GM10266 (cell line): ENCODE results near the gene ASTN1.

Experiments
- DNase-seq: peaks from one replicate; pipeline ENCODE4 v3.0.0; 2012; ENCODE audit errors: extremely low spot score
- CTCF ChIP-seq: IDR thresholded peaks from 2 replicates; pipeline ENCODE4 v1.5.1; 2012; ENCODE audit warnings: mild to moderate bottlenecking, low read depth; ENCODE audit not compliant: control insufficient read depth, insufficient read depth; ENCODE audit errors: missing control alignments

ASTN1 gene

GRCh38 chr1:176869577-176869976 lies 294.9 kb downstream of the ASTN1 start:
- TF ChIP-seq CTCF = no peak
- DNase-seq = no peak

DNA sequence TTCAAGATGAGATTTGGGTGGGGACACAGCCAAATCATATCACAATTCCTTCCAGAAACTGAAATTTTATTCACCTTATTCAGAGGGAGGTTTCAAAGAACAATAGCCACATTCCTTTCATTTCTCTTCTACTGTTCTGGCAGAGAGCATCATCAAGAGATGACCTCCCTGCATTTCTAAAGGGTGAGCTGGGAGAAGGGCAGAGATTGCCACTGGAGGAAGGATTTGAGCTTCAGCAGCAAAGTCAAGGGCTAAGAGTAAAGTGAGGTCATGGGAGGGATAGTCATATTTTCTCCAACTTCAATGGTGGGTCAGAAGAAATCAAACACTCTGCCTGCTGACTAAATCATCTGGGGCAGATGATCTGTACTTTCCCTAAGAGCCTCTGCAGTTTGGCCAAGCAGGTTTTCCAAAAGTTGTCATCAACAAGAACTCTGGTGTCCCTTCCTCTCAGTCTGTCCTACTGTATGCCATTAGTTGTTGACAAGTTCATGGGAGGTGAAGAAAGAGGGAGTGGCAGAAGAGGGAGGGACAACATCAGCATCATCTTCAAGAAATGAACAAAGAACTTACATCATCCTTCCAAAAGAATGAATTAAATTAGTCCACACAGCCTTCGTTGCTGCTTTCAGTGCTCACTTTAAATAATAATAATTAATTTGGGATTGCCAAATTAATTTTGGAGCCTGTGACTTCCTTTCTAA lies 298.3 kb downstream of the ASTN1 start:
- TF ChIP-seq CTCF = no peak
- no peak for DNase-seq

DNA sequence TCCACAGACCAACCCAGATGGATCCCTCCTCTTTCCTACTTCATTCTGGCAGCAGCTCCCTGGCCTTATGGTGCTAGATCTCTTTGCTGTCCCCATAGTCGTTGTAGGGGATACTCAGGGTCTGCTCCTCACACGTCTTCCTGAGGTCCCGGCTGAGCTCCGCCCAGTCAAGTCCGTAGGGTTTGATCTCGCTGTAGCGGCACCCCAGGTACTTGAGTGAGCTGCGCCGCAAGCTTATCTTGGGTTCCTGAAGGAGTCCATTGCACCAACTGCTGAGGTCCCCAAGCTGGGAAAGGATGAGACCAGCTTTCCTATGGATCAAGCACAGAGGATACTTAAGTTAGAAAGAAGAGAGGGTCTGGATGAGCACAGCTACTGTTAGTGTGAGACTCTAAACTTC lies 300.3 kb downstream of the ASTN1 start:
- TF ChIP-seq CTCF = no peak
- no peak for DNase-seq

DNA sequence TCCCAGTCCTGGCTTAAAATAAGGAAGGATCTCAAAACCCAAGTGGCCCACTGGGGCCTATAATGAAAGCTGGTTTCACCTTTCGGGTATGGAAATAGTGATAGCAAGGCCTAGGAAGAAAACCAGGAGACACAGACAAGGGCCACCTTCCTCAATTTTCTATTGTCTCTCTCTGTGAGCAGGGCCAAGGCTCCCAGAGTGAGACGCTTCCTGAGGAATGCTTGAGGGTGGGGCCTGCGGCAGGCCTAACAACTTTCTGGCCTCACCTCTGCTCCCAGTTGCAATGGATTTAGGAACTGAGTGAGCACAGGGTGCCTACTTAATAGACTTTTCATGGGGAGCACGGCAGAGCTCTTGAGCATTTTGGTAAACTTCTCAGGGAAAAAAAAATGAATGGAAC lies 300.9 kb downstream of the ASTN1 start:
- TF ChIP-seq CTCF = no peak
- DNase-seq = no peak

GRCh38 chr1:176858433-176858916 lies 306.0 kb downstream of the ASTN1 start:
- DNase-seq = no peak
- no peak for TF ChIP-seq CTCF

DNA sequence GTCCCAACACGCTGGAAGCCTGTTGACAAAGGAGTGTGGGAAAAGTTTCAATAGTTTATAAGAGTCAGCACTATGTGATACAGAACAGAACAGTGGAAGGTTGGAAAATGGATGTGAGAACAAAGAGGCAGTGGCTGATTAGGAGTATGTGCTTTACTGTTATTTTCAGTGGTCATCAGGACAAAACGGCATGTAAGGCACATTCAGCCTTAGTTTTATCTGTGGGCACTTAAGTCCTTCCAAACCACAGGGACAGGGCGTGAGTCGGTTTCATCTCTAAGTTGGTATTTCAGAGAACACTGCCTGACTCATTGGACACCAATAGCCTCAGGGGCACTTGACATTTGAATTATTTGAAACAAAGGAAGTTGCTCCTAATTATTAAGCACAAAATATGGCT lies 306.9 kb downstream of the ASTN1 start:
- TF ChIP-seq CTCF = no peak
- DNase-seq = no peak
